Nephron (organoid): ENCODE measurements around the gene SST.

Experiments used
- H3K27ac Mint-ChIP-seq, 3 experiments: 2 replicates each; pipeline ENCODE4 v1.8.0; 2020; ENCODE audit warnings: mixed read lengths in 3 of 3, mild to moderate bottlenecking in 2 of 3, moderate library complexity in 1 of 3
- H3K27me3 Mint-ChIP-seq: 2 replicates; pipeline ENCODE4 v1.8.0; 2021; ENCODE audit warnings: low read depth, mild to moderate bottlenecking, moderate library complexity, mixed read lengths
- H3K36me3 Mint-ChIP-seq: 2 replicates; pipeline ENCODE4 v1.8.0; 2020; ENCODE audit warnings: low read depth, mixed read lengths
- H3K4me1 Mint-ChIP-seq: 2 replicates; pipeline ENCODE4 v1.8.0; 2020; ENCODE audit warnings: mixed read lengths
- H3K4me3 Mint-ChIP-seq, 3 experiments: 2 replicates each; pipeline ENCODE4 v1.8.0; 2020; ENCODE audit warnings: mild to moderate bottlenecking in 3 of 3, mixed read lengths in 3 of 3, moderate library complexity in 2 of 3
- H3K9me3 Mint-ChIP-seq: 2 replicates; pipeline ENCODE4 v1.8.0; 2020; ENCODE audit warnings: mixed read lengths
- CTCF ChIP-seq, 3 experiments: fragments of 200-600 bp; sonication (generic); IDR thresholded peaks; one replicate each; pipeline ENCODE4 v1.5.0; 2021; ENCODE audit warnings: antibody characterized with exemption in 3 of 3; ENCODE audit not compliant: unreplicated experiment in 3 of 3

Gene SST

GRCh38 chr3:187679638-187680396 lies 9.6 kb upstream of the SST start:
- Mint-ChIP-seq H3K36me3 (no peaks in the 10 kb centered on the region), H3K4me1 (peaks cover 11% of the 10 kb centered on the region), H3K27ac (peak overlapping the region in 1 of 3 experiments; percentile 10), H3K27me3 (peaks cover 20% of the 10 kb centered on the region), H3K4me3 (no peak overlapping the region), H3K9me3 (no peaks in the 10 kb centered on the region)
- TF ChIP-seq CTCF (IDR thresholded peaks at IDR 0.05; ENCODE audit: unreplicated experiment in 3 of 3) = peak; percentile 91

- TF ChIP-seq CTCF (IDR thresholded peaks at IDR 0.05; ENCODE audit: unreplicated experiment in 3 of 3) = peak; percentile 62 to 71 (median 67)
- Mint-ChIP-seq H3K4me3 (no peak overlapping the region), H3K9me3 (no peaks in the 10 kb centered on the region), H3K27me3 (peaks cover 29% of the 10 kb centered on the region), H3K27ac (peak overlapping the region in 1 of 3 experiments; percentile 82), H3K4me1 (peaks cover 11% of the 10 kb centered on the region), H3K36me3 (no peaks in the 10 kb centered on the region)
Observed at GRCh38 chr3:187678726-187679268, 8.6 kb upstream of the SST start.

GRCh38 chr3:187677604-187678003 lies 7.4 kb upstream of the SST start:
- H3K4me1 Mint-ChIP-seq = peaks cover 11% of the 10 kb centered on the region
- H3K4me3 Mint-ChIP-seq = no peak overlapping the region
- H3K27me3 Mint-ChIP-seq = peaks cover 34% of the 10 kb centered on the region
- H3K27ac Mint-ChIP-seq = peak overlapping the region in 1 of 3 experiments; percentile 3
- TF ChIP-seq CTCF (IDR thresholded peaks at IDR 0.05; ENCODE audit: unreplicated experiment in 3 of 3) = no peak
- no peaks in the 10 kb centered on the region for H3K9me3 Mint-ChIP-seq
- no peaks in the 10 kb centered on the region for H3K36me3 Mint-ChIP-seq

GRCh38 chr3:187673012-187673411 lies 2.8 kb upstream of the SST start:
- peaks cover 69% of the 10 kb centered on the region for H3K27me3 Mint-ChIP-seq
- H3K27ac Mint-ChIP-seq = no peak overlapping the region
- TF ChIP-seq CTCF (IDR thresholded peaks at IDR 0.05; ENCODE audit: unreplicated experiment in 3 of 3) = no peak
- H3K36me3 Mint-ChIP-seq = no peaks in the 10 kb centered on the region
- H3K9me3 Mint-ChIP-seq = no peaks in the 10 kb centered on the region
- no peak overlapping the region for H3K4me3 Mint-ChIP-seq
- H3K4me1 Mint-ChIP-seq = peaks cover 6% of the 10 kb centered on the region

- Mint-ChIP-seq H3K9me3 (no peaks in the 10 kb centered on the region), H3K36me3 (no peaks in the 10 kb centered on the region), H3K4me1 (peaks cover 6% of the 10 kb centered on the region), H3K27me3 (peaks cover 50% of the 10 kb centered on the region), H3K4me3 (no peak overlapping the region), H3K27ac (no peak overlapping the region)
- no peak for TF ChIP-seq CTCF (IDR thresholded peaks at IDR 0.05; ENCODE audit: unreplicated experiment in 3 of 3)
Observed at GRCh38 chr3:187667526-187667925, 2.7 kb downstream of the SST start.
